Middle frontal gyrus (tissue), 1 donor: ENCODE data around the gene MAK.
"Not testable (repeated sequence)": the region's sequence is repeated elsewhere in the genome, so short reads cannot be mapped to it uniquely, and the experiment has no call there.

Experiments
- DNase-seq: peaks from one replicate; pipeline ENCODE4 v3.0.0-alpha.2; 2015; ENCODE audit warnings: low spot score; ENCODE audit errors: extremely low spot score

MAK gene

DNA sequence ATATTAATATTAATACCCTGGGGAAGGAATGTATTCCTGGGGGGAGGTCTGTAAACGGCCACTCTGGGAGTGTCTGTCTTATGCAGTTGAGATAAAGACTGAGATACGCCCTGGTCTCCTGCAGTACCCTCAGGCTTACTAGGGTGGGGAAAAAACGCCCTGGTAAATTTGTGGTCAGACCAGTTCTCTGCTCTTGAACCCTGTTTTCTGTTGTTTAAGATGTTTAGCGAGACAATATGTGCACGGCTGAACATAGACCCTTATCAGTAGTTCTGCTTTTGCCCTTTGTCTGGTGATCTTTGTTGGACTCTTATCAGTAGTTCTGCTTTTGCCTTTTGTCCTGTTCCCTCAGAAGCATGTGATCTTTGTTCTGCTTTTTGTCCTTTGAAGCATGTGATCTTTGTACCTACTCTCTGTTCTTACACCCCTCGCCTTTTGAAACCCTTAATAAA lies 15.5 kb upstream of the MAK start:
- not testable (repeated sequence) for DNase-seq

DNA sequence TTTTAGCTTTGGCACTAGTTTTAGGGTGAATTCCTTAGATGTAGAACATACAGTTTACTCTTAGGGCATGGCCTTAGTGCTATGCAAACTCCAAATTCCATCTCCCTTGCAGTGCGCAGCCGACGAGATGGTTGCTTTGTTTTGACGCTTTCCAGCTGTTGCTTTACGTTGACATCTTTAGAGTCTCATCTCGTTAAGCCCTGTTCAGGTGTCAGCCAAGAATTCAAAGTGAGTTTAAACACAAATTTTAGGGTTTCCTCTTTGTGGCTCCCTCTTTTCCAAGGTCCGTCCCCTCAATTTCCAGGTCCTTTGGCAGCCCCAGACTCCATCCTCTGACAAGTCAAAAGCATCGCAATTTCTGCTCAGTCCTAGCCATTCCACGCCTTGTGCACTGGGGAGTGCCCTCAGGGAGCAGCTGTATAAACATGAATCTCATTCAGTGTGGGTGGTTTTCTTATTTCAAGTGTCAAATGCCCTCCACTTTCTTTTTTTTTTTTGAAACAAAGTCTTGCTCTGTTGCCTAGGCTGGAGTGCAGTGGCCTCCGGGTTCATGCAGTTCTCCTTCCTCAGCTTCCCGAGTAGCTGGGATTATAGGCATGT lies 14.1 kb upstream of the MAK start:
- no peak for DNase-seq

DNA sequence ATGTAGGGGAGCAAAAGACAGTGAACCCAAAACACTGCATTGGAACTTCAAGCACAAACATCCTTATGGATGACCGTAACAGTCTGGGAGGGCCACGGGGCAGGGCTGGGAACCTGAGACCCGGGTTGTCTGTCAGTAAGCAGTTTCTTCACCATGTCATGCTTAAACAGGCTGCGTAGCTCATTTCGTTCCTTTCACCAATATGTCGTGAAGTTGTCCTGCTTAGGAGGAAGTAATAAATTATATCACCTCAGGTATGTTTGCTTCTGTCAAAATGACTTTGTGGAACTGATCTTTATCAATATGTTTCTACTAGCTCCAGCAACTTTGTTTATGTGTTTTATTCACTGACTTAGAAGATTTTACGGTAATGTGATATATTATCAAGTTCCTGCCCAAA lies 12.4 kb upstream of the MAK start:
- no peak for DNase-seq

- no peak for DNase-seq
Measured at GRCh38 chr6:10849901-10850300, 11.6 kb upstream of the MAK start.

GRCh38 chr6:10847684-10848083 lies 9.3 kb upstream of the MAK start:
- no peak for DNase-seq

DNA sequence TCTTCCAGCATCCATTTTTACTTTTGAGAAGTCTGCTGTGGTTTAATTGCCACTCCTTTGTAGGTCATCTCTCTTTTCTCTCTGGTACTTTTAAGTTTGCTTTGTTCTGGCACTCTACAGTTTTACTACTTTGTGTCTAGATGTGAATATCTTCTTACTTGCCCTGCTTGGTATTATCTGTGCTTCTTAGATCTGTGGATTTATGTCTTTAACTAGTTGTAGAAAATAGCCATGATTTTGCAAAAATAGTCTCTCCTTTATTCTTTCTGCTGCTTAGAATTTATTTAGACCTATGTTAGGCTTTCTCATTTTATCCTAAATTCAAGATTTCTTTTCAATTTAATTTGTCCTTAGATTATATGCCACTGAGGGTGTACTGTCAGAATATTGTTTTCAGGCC lies 5.2 kb upstream of the MAK start:
- no peak for DNase-seq

GRCh38 chr6:10838794-10839333 lies 525 bp upstream of the MAK start:
- DNase-seq: no peak

- no peak for DNase-seq
Measured at GRCh38 chr6:10837622-10837994, 731 bp downstream of the MAK start.

- no peak for DNase-seq
Measured at GRCh38 chr6:10837009-10837621, 1.2 kb downstream of the MAK start.

DNA sequence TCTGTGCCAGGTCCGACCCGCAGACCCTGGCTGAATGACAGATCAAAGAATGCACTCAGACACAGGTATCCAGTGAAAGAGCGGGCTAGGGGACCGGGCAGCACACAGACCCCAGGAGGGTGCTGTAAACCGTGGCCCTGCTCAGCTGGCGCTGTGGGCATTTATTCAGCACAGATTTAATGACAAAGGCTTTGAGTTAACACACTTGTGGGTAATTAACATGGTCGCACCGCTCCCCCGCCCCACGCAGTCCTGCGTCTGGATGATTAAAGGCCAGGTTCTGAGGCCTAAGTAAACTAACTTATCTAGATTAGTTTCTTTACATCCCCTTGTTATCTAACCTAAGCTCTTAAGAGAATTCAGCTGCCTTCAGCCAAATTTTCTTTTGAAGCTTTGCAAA lies 3.5 kb downstream of the MAK start:
- DNase-seq: no peak

GRCh38 chr6:10831609-10832008 lies 6.7 kb downstream of the MAK start:
- no peak for DNase-seq

DNA sequence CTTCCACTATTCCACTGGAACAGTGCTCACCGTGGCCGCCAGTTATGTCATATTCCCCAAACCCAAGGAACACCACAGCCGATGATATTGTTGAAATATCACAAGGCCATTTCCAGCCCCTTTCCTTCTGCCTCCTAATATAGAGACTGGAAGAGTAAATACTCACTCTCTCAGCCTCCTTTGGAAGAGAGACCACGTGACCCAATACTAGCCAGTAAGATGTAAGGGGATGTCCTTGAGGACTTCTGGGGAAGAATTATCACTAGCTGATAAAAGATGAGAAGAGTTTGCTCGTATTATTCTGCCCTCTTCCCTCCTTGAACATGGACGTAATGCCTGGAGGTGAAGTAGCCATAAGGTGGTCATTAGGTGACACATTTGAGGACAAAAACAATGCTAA lies 13.5 kb downstream of the MAK start:
- no peak for DNase-seq

DNA sequence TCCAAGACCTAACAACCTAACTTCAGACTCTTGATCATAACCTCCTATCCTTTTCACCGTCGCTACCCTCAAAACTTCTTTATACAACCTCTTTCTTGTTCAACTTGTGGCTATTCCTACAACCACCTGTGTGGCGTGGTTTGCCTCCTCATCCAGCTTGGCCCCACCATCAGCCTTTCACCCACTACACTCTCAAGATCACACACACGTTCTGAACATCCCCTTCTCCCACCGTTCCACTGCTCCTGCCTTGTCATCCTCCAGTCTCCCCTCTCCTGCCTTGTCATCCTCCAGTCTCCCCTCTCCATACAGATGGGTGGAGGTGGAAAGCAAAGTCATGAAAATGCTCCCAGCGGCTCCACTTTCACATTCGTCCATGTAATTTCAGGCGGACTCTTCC lies 14.0 kb downstream of the MAK start:
- DNase-seq: no peak

DNA sequence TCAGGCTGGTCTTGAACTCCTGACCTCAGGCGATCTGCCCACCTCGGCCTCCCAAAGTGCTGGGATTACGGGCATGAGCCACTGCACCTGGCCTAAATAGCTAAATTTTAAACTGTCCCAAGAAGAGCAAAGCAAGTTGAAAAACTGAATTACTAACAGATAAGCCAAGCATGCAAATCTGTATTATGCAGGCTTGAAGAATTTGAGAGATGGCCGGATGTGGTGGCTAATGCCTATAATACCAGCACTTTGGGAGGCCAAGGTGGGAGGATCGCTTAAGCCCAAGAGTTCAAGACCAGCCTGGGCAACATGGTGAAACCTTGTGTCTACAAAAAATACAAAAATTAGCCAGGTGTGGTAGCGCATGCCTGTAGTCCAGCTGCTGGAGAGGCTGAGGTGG lies 24.2 kb downstream of the MAK start:
- not testable (repeated sequence) for DNase-seq

GRCh38 chr6:10809098-10809497 lies 29.2 kb downstream of the MAK start:
- no peak for DNase-seq

- no peak for DNase-seq
Measured at GRCh38 chr6:10808376-10808775, 30.0 kb downstream of the MAK start.

DNA sequence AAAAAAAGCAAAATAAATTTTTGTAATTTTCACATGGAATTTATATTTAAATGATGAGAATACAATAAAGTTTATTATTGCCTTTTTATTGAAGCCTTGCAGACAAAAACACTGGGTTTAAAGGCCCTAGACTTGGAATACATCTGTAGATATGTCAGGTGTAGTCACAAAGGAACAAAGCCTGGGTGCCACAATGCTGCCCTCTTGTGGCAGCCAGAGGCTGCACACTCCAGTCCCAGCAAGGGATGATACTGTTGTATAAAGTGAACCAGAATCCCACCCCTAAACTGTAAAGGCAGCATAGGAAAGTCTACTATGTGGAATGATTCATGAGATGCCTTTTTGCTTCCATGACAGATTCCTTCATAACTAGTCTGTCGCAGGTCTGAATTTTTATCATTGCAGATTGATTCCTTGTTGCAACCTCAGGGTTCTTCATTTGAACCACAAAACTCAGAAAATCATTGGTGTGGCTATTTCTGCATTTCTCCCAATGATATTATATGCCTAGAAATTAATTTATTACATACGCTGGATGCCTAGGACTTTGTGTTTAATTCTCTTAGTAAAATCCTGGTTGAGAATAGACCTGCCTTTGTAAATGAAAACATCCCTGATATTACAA lies 37.0 kb downstream of the MAK start:
- no peak for DNase-seq

DNA sequence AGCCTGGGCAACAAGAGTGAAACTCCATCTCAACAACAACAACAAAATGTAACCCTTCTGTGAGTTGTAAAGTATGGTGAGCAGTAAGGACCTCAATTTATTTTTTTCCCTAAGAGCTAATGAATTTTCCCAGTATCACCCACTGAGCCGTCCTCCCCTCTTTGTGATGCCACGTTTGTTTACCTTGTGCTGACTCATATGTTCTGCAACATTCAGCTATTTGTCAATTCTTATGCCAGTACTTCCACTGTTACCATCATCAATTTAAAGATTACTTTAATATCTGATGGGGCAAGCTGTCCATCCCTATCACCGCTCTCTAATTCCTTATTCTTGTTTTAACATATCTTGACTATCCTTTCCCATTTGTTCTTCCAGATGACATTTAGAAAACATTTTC lies 37.5 kb downstream of the MAK start:
- no peak for DNase-seq

- DNase-seq: no peak
Measured at GRCh38 chr6:10794239-10794638, 44.1 kb downstream of the MAK start.

GRCh38 chr6:10793695-10794094 lies 44.6 kb downstream of the MAK start:
- DNase-seq: no peak

- DNase-seq: no peak
Measured at GRCh38 chr6:10793035-10793434, 45.3 kb downstream of the MAK start.

- DNase-seq: no peak
Measured at GRCh38 chr6:10792101-10792500, 46.2 kb downstream of the MAK start.

GRCh38 chr6:10791673-10792072 lies 46.7 kb downstream of the MAK start:
- DNase-seq: no peak
